SJCRH30 (cell line): ENCODE measurements around the gene DDR2. TPM values are rescaled to one million over a fixed set of nuclear protein-coding genes. Genes with fewer than 3 reads are reported as not detected.
A peak's percentile ranks its signal among the peaks of the same experiment; 100 is the strongest.
"Not testable (repeated sequence)": the region's sequence is repeated elsewhere in the genome, so short reads cannot be mapped to it uniquely, and the experiment has no call there.

Experiments used
- DNase-seq, 2 experiments: peaks; one replicate each; pipeline ENCODE4 v3.0.0-alpha.2; 2015 to 2020
- H3K27ac ChIP-seq: fragments of 250-450 bp; sonication (Bioruptor Pico); 2 replicates; pipeline ENCODE4 v1.5.1; 2020; ENCODE audit warnings: mild to moderate bottlenecking, moderate library complexity
- H3K27me3 ChIP-seq: fragments of 250-450 bp; sonication (Bioruptor Pico); 2 replicates; pipeline ENCODE4 v1.5.1; 2020; ENCODE audit warnings: mild to moderate bottlenecking, moderate library complexity
- H3K36me3 ChIP-seq: fragments of 250-450 bp; sonication (Bioruptor Pico); 2 replicates; pipeline ENCODE4 v1.5.1; 2020; ENCODE audit warnings: mild to moderate bottlenecking, moderate library complexity
- H3K4me1 ChIP-seq: fragments of 250-450 bp; sonication (Bioruptor Pico); 2 replicates; pipeline ENCODE4 v1.5.1; 2020; ENCODE audit warnings: mild to moderate bottlenecking, moderate library complexity
- H3K4me3 ChIP-seq: fragments of 250-450 bp; sonication (Bioruptor Pico); 2 replicates; pipeline ENCODE4 v1.5.1; 2020; ENCODE audit warnings: mild to moderate bottlenecking, moderate library complexity
- H3K9me3 ChIP-seq: fragments of 250-450 bp; sonication (Bioruptor Pico); replicated peaks from 2 replicates; pipeline ENCODE4 v1.5.1; 2020; ENCODE audit warnings: mild to moderate bottlenecking, moderate library complexity
- total RNA-seq: library from RNA; depleted of rRNA; stranded (reverse); fragments of >200 nt; shearing (Covaris generic); gene quantifications from 2 replicates; pipeline ENCODE4 v1.2.3, GENCODE V29; 2014

DDR2 gene
- total RNA-seq, 1 experiment from 2014 or later: 47.8 TPM

GRCh38 chr1:162753001-162753658, 120.9 kb downstream of the DDR2 start:
- peaks cover 9% of the 10 kb centered on the region for H3K9me3 ChIP-seq
- no peaks in the 10 kb centered on the region for H3K4me1 ChIP-seq
- H3K4me3 ChIP-seq: no peak overlapping the region
- no peak for DNase-seq
- H3K27ac ChIP-seq: no peak overlapping the region
- H3K36me3 ChIP-seq: peaks cover 23% of the 10 kb centered on the region
- no peaks in the 10 kb centered on the region for H3K27me3 ChIP-seq

- Histone ChIP-seq H3K9me3 (peaks cover 9% of the 10 kb centered on the region), H3K36me3 (peaks cover 30% of the 10 kb centered on the region), H3K27ac (no peak overlapping the region), H3K4me3 (no peak overlapping the region), H3K27me3 (no peaks in the 10 kb centered on the region), H3K4me1 (no peaks in the 10 kb centered on the region)
- no peak for DNase-seq
Observed at GRCh38 chr1:162753998-162754585, 121.8 kb downstream of the DDR2 start.

GRCh38 chr1:162755306-162755705, 123.0 kb downstream of the DDR2 start:
- no peaks in the 10 kb centered on the region for H3K27me3 ChIP-seq
- H3K9me3 ChIP-seq: peaks cover 9% of the 10 kb centered on the region
- H3K27ac ChIP-seq: no peak overlapping the region
- no peak for DNase-seq
- no peaks in the 10 kb centered on the region for H3K4me1 ChIP-seq
- peaks cover 31% of the 10 kb centered on the region for H3K36me3 ChIP-seq
- no peak overlapping the region for H3K4me3 ChIP-seq

GRCh38 chr1:162756523-162756922, 124.3 kb downstream of the DDR2 start:
- Histone ChIP-seq H3K4me3 (no peak overlapping the region), H3K4me1 (no peaks in the 10 kb centered on the region), H3K36me3 (peaks cover 37% of the 10 kb centered on the region), H3K27me3 (no peaks in the 10 kb centered on the region), H3K27ac (no peak overlapping the region), H3K9me3 (peaks cover 2% of the 10 kb centered on the region)
- no peak for DNase-seq

GRCh38 chr1:162757476-162757875, 125.2 kb downstream of the DDR2 start:
- Histone ChIP-seq H3K27ac (no peak overlapping the region), H3K4me3 (no peak overlapping the region), H3K36me3 (peaks cover 44% of the 10 kb centered on the region), H3K4me1 (no peaks in the 10 kb centered on the region), H3K27me3 (no peaks in the 10 kb centered on the region), H3K9me3 (no peaks in the 10 kb centered on the region)
- no peak for DNase-seq

GRCh38 chr1:162765788-162766187, 133.5 kb downstream of the DDR2 start:
- Histone ChIP-seq H3K4me1 (no peaks in the 10 kb centered on the region), H3K36me3 (peaks cover 33% of the 10 kb centered on the region), H3K4me3 (no peak overlapping the region), H3K27me3 (no peaks in the 10 kb centered on the region), H3K9me3 (no peaks in the 10 kb centered on the region), H3K27ac (no peak overlapping the region)
- no peak for DNase-seq

GRCh38 chr1:162772571-162773154, 140.4 kb downstream of the DDR2 start:
- Histone ChIP-seq H3K36me3 (peaks cover 49% of the 10 kb centered on the region), H3K4me3 (no peak overlapping the region), H3K27me3 (no peaks in the 10 kb centered on the region), H3K27ac (no peak overlapping the region), H3K9me3 (no peaks in the 10 kb centered on the region), H3K4me1 (no peaks in the 10 kb centered on the region)
- no peak for DNase-seq

- Histone ChIP-seq H3K4me1 (no peaks in the 10 kb centered on the region), H3K36me3 (peaks cover 56% of the 10 kb centered on the region), H3K27me3 (no peaks in the 10 kb centered on the region), H3K4me3 (no peak overlapping the region), H3K9me3 (no peaks in the 10 kb centered on the region), H3K27ac (no peak overlapping the region)
- no peak for DNase-seq
Observed at GRCh38 chr1:162774007-162774406, 141.7 kb downstream of the DDR2 start.

GRCh38 chr1:162779043-162779442, 146.8 kb downstream of the DDR2 start:
- Histone ChIP-seq H3K36me3 (peaks cover 19% of the 10 kb centered on the region), H3K4me1 (no peaks in the 10 kb centered on the region), H3K9me3 (no peaks in the 10 kb centered on the region), H3K27me3 (no peaks in the 10 kb centered on the region), H3K4me3 (no peak overlapping the region), H3K27ac (no peak overlapping the region)
- no peak for DNase-seq

GRCh38 chr1:162782671-162783070, 150.4 kb downstream of the DDR2 start:
- H3K4me3 ChIP-seq: no peak overlapping the region
- DNase-seq: no peak
- H3K9me3 ChIP-seq: no peaks in the 10 kb centered on the region
- H3K36me3 ChIP-seq: peaks cover 12% of the 10 kb centered on the region; the same call in 1 of the 2 replicates
- H3K27me3 ChIP-seq: no peaks in the 10 kb centered on the region
- no peaks in the 10 kb centered on the region for H3K4me1 ChIP-seq
- H3K27ac ChIP-seq: no peak overlapping the region

GRCh38 chr1:162784926-162785325, 152.7 kb downstream of the DDR2 start:
- H3K4me1 ChIP-seq, H3K36me3 ChIP-seq, H3K9me3 ChIP-seq, DNase-seq, H3K27me3 ChIP-seq, H3K27ac ChIP-seq, H3K4me3 ChIP-seq: not testable (repeated sequence)

- H3K27me3 ChIP-seq, H3K4me1 ChIP-seq, H3K27ac ChIP-seq, H3K9me3 ChIP-seq, H3K36me3 ChIP-seq, H3K4me3 ChIP-seq: not testable (repeated sequence)
- DNase-seq: peak in 1 of 2 experiments; percentile 5
Observed at GRCh38 chr1:162788783-162789182, 156.5 kb downstream of the DDR2 start.

- H3K27ac ChIP-seq, H3K36me3 ChIP-seq: not testable (repeated sequence)
Observed at GRCh38 chr1:162790303-162790984, 158.2 kb downstream of the DDR2 start, which contains the start of gene HSD17B7. Gene HSD17B7, plus strand, starts transcription at chr1:162790702. Its CDS starts 99 bp downstream, at chr1:162790801.

GRCh38 chr1:162790985-162791357, 158.7 kb downstream of the DDR2 start:
- not testable (repeated sequence) for H3K27ac ChIP-seq, H3K27me3 ChIP-seq, H3K9me3 ChIP-seq, H3K4me1 ChIP-seq, H3K36me3 ChIP-seq
- DNase-seq: peak; percentile 8 to 17
- H3K4me3 ChIP-seq: peak overlapping the region; percentile 71

More at GRCh38 chr1:162790303-162790984, 158.2 kb downstream of the DDR2 start, which contains the start of gene HSD17B7:
- not testable (repeated sequence) for H3K9me3 ChIP-seq, H3K27me3 ChIP-seq, H3K4me1 ChIP-seq
- peak within 1 kb of the TSS; percentile 71 for H3K4me3 ChIP-seq
- peak; percentile 71 to 77 for DNase-seq

- not testable (repeated sequence) for H3K27me3 ChIP-seq, H3K9me3 ChIP-seq, H3K36me3 ChIP-seq, H3K27ac ChIP-seq, H3K4me1 ChIP-seq, H3K4me3 ChIP-seq, DNase-seq
Observed at GRCh38 chr1:162794284-162794683, 162.0 kb downstream of the DDR2 start.
